SK-MEL-5 (cell line): ENCODE data around the gene RUFY2. TPM values are rescaled to one million over a fixed set of nuclear protein-coding genes. Genes with fewer than 3 reads are reported as not detected.
A peak's percentile ranks its signal among the peaks of the same experiment; 100 is the strongest.

Experiments used
- DNase-seq: peaks from one replicate; pipeline ENCODE4 v3.0.0-alpha.2; 2016; ENCODE audit warnings: low read depth, low spot score
- in situ Hi-C: cut with HindIII; loops from 2 replicates; pipeline ENCODE4 v1.10.0; 2016; ENCODE audit warnings: low sequenced_read_pairs, high pct_unique_total_duplicates, low pct_unique_long_range_greater_than_20kb
- total RNA-seq: library from RNA; depleted of rRNA; stranded (reverse); fragments of >200 nt; shearing (Covaris generic); gene quantifications from 2 replicates; pipeline ENCODE4 v1.2.3, GENCODE V29; 2014

RUFY2 gene
- total RNA-seq, 1 experiment from 2014 or later: 7.4 TPM

DNA sequence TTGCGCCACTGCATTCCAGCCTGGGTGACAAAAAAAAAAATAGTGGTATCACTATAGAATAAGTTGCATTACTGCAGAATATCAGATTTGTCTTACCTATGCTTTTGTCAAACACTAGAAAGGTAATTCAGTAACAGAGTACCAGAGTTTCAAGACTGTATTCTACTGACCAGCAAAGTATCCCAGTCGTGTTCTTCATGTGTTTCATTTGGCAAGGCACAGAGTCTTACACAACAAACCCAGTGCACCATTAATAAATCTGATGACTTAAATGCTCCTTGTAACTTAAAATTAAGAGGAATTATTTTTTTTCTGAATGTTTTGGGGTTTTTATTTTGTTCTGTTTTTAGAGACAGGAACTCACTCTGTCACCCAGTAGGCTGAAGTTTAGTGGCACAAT, 40.0 kb downstream of the RUFY2 start:
- DNase-seq: no peak
- in situ Hi-C loops: no loop called here

- DNase-seq: no peak
- in situ Hi-C loops: no loop called here
These were observed 40.5 kb downstream of the RUFY2 start for GRCh38 chr10:68366600-68366999.

DNA sequence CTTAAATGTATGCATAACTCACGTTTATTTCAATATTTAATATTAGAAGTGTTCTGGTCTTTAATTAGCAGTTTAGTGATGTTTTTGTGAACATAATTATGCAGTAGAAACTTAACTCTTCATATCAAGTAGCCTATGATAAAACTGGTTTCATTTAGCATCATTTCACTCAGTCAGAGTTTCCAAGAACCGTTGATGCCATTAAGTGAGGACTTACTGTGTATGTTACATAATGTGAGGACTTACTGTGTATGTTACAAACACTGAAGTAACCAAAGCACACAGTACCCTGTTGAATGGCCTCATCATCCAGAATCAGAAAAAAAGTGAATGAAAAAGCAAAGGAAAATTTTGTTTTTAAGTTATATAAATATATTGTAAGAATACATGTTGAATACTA, 41.5 kb downstream of the RUFY2 start:
- in situ Hi-C loops: no loop called here
- no peak for DNase-seq

DNA sequence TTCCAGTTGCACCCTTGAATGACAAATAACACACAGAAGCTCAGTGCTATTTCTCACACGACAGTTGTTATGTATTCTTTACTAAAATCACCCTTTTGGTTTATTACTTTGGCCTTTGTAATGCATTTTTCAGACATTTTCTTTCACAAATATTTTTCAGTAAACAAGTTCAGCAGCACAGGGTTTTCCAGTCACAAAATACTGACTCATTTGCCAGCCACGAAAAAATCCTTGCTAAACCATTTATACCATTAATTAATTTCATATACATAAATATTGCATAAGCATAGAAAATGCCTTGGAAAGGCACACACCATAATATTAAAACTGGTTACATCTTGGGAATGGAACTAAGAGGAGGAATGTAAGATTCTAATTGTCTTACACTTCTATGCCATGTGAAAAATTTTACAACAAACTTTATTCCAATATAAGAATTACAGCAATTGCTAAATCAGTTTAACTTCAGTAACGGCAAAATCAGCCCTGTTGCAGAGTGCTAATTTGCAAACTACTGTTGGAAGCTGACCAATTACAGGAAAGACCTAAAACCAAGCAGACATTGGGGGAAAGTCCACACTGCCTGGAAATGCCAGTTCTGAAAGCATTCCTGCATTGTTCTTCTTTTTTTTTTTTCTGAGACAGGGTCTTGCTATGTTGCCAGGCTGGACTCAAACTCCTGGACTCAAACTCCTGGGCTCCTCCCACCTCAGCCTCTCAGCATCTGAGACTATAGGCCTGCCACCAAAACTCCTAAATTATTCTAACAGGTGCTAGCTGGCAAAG, 42.8 kb downstream of the RUFY2 start:
- DNase-seq: no peak
- in situ Hi-C loops: no loop called here

DNA sequence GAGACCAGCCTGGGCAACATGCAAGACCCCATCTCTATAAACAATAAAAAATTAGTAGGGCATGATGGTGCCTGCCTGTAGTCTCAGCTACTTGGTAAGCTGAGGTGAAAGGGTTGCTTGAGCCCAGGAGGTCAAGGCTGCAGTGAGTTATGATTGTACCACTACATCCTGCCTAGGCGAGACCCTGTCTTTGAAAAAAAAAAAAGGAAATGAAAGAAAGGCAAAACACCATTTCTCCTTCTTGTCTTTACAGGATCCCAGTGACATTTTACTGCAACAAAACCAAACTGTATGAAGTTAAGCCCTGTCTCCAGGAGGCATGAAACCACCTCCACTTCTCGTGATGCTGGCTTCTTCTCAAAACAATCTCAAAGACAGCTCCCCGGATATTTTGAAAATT, 44.5 kb downstream of the RUFY2 start:
- DNase-seq: no peak
- in situ Hi-C loops: no loop called here

GRCh38 chr10:68359189-68359588, 47.9 kb downstream of the RUFY2 start:
- in situ Hi-C loops: no loop called here
- no peak for DNase-seq

GRCh38 chr10:68353537-68353936, 53.5 kb downstream of the RUFY2 start:
- no peak for DNase-seq
- in situ Hi-C loops: no loop called here

DNA sequence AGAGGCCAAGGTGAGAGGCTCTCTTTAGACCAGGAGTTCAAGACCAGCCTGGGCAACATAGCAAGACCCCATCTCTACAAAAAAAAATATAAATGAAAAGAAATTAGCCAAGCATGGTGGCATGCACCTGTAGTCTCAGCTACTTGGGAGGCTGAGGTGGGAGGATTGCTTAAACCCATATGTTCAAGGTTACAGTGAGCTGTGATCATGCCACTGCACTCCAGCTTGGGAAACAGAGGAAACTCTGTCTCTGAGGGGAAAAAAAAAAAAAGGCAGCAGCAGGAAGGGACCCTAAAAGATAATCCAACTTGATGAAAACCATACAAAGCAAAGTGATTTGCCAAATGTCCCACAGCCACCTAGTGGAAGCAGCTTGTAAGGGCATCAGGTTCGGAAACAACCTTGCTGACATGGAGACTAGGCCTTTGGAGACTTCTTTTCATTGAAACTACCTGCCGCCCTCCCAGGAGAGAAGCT, 58.8 kb downstream of the RUFY2 start:
- in situ Hi-C loops: no loop called here
- peak; percentile 59 for DNase-seq

GRCh38 chr10:68346774-68347173, 60.3 kb downstream of the RUFY2 start:
- in situ Hi-C loops: no loop called here
- DNase-seq: no peak

GRCh38 chr10:68345621-68346020, 61.5 kb downstream of the RUFY2 start:
- in situ Hi-C loops: no loop called here
- DNase-seq: no peak

GRCh38 chr10:68342909-68343516, 64.1 kb downstream of the RUFY2 start:
- DNase-seq: no peak
- in situ Hi-C loops: no loop called here

GRCh38 chr10:68340358-68341080, 66.6 kb downstream of the RUFY2 start:
- in situ Hi-C loops: no loop called here
- DNase-seq: no peak

- in situ Hi-C loops: no loop called here
- no peak for DNase-seq
These were observed 70.2 kb downstream of the RUFY2 start for GRCh38 chr10:68336754-68337351.

DNA sequence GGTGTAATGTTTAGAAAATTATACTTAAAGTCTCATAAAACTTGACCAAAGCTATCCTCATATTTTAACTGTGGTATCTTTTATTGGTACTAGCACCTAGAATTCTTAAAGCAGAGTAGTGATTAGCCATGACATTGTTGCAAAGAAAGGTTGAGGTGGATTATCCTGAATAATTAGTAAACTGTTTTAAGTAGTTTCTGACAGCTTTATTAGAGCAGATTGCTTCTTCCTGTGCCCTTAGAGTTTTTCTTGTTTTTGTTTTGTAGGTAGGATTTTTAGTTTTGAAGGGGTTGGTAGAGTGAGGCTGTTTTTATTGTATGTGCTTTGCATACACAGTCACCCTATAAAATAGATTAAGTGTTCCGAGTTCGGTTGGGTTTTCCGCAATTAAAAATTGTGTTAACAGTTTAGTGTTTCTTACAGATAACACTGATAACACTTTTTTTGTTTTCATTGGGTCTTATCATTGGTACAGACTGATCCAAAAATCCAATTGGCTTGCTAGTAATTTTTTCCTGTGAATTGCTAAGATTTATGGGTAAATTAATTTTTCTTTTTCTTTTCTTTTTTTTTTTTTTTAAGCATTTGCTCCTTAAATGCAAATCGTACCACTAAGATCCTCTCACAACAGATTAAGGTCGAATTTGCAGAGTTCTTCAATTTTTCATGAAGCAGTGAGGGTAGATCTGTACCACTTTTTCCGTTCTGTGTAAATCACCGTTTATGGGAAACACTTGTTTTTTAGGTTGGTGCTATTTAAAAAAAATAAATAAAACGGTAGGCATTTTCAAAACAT, 72.2 kb downstream of the RUFY2 start:
- in situ Hi-C loops: no loop called here
- no peak for DNase-seq

GRCh38 chr10:68333440-68334431, 73.3 kb downstream of the RUFY2 start:
- no peak for DNase-seq
- in situ Hi-C loops: no loop called here

DNA sequence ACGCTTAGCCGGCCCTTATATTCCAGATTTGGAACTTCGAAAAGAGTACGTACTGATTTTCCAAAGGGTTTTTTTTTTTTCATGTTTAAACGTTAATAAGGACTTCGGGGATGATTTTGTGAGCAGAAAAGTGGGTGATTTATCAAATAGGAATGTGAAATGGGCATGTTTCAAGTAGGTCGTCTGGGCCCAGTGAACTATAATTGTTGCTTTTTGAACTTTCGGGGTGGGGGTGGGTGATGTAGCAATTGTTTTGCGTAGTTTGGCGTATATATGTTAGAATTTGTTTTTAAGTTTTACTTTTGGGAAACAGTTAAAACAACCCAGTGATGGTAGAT, 74.0 kb downstream of the RUFY2 start:
- in situ Hi-C loops: no loop called here
- DNase-seq: no peak
